Activated B cell treated with CpG ODN at 0.5 μM for 24 hours (primary cell): ENCODE measurements around the gene NUDCD3. TPM values are rescaled to one million over a fixed set of nuclear protein-coding genes. Genes with fewer than 3 reads are reported as not detected.

Source experiments
- ATAC-seq: fragments of 200-7000 bp; cut with Tn5 transposase; one replicate; pipeline ENCODE4 v1.10.0; 2021; ENCODE audit warnings: low read depth, mild to moderate bottlenecking, moderate library complexity
- CTCF ChIA-PET: fragments of 350-600 bp; sonication (Branson Sonifier 250); formaldehyde crosslinking; loops from one replicate; lab custom pipeline; 2021; ENCODE audit warnings: antibody characterized with exemption; lab: Charles Lee
- POLR2A ChIA-PET: fragments of 350-600 bp; sonication (Branson Sonifier 250); formaldehyde crosslinking; loops from one replicate; lab custom pipeline; 2021; ENCODE audit warnings: antibody characterized with exemption; lab: Charles Lee
- DNase-seq: peaks from one replicate; pipeline ENCODE4 v3.0.0; 2022
- H3K27ac Mint-ChIP-seq: one replicate; pipeline ENCODE4 v1.8.0; 2020; ENCODE audit warnings: mixed read lengths
- H3K27me3 Mint-ChIP-seq: one replicate; pipeline ENCODE4 v1.8.0; 2021; ENCODE audit warnings: mixed read lengths
- H3K36me3 Mint-ChIP-seq: one replicate; pipeline ENCODE4 v1.8.0; 2021; ENCODE audit warnings: low read depth, mixed read lengths
- H3K4me1 Mint-ChIP-seq: one replicate; pipeline ENCODE4 v1.8.0; 2021; ENCODE audit warnings: mixed read lengths
- H3K4me3 Mint-ChIP-seq: one replicate; pipeline ENCODE4 v1.8.0; 2020; ENCODE audit warnings: mild to moderate bottlenecking, mixed read lengths
- H3K9me3 Mint-ChIP-seq: one replicate; pipeline ENCODE4 v1.8.0; 2020; ENCODE audit warnings: mixed read lengths
- CTCF ChIP-seq: fragments of 200-600 bp; IDR thresholded peaks from one replicate; pipeline ENCODE4 v1.8.0; 2022; ENCODE audit warnings: antibody characterized with exemption, mild to moderate bottlenecking
- intact Hi-C: fragments of 100-400 bp; cut with micrococcal nuclease; formaldehyde crosslinking; loops from one replicate; pipeline ENCODE4 v1.15.1; 2024
- total RNA-seq: library from RNA; stranded (reverse); gene quantifications from 2 replicates; pipeline ENCODE4 v1.2.3, GENCODE V29; 2022

NUDCD3 gene
- total RNA-seq, 1 donor from 2014 or later, result 85.1 TPM

- peaks cover 77% of the 10 kb centered on the region for H3K36me3 Mint-ChIP-seq
Measured at GRCh38 chr7:44396931-44397545, 93.4 kb downstream of the NUDCD3 start.

GRCh38 chr7:44396496-44396895 is 94.0 kb downstream of the NUDCD3 start:
- Mint-ChIP-seq H3K27me3 (no peaks in the 10 kb centered on the region), H3K9me3 (no peaks in the 10 kb centered on the region), H3K4me1 (peaks cover 4% of the 10 kb centered on the region), H3K27ac (no peak overlapping the region), H3K4me3 (no peak overlapping the region), H3K36me3 (peaks cover 77% of the 10 kb centered on the region)
- POLR2A ChIA-PET, result no interaction called here
- CTCF ChIA-PET, result no interaction called here
- intact Hi-C loops, result no loop called here
- no peak for TF ChIP-seq CTCF
- no peak for ATAC-seq
- DNase-seq, result no peak

More at GRCh38 chr7:44396931-44397545, 93.4 kb downstream of the NUDCD3 start:
- no peak for ATAC-seq
- ChIA-PET POLR2A (no interaction called here), CTCF (no interaction called here)
- no peaks in the 10 kb centered on the region for H3K27me3 Mint-ChIP-seq
- DNase-seq, result no peak
- H3K4me3 Mint-ChIP-seq, result no peak overlapping the region
- H3K9me3 Mint-ChIP-seq, result no peaks in the 10 kb centered on the region
- TF ChIP-seq CTCF, result no peak
- H3K4me1 Mint-ChIP-seq, result peaks cover 4% of the 10 kb centered on the region
- no peak overlapping the region for H3K27ac Mint-ChIP-seq
- intact Hi-C loops, result no loop called here

DNA sequence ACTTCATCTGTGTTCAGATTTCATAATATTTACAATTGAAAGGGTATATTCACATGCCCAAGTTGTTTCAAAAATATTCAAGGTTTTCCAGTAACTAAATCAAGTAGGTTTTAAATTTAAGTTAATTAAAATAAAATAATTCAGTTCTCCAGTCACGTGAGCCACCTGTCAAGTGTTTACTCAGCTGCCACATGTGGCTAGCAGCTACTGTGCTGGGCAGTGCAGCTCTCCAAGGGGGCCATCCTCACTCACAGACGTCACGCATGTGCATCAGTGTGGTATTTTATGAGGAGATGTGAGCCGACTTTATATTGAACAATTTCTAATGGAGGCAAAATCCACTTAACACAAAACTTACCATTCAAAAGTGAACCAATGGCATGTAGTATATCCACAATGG is 95.4 kb downstream of the NUDCD3 start:
- no peak for DNase-seq
- H3K4me1 Mint-ChIP-seq, result peaks cover 4% of the 10 kb centered on the region
- H3K27ac Mint-ChIP-seq, result no peak overlapping the region
- no peaks in the 10 kb centered on the region for H3K27me3 Mint-ChIP-seq
- ChIA-PET POLR2A (no interaction called here), CTCF (no interaction called here)
- ATAC-seq, result no peak
- H3K4me3 Mint-ChIP-seq, result no peak overlapping the region
- no peak for TF ChIP-seq CTCF
- peaks cover 75% of the 10 kb centered on the region for H3K36me3 Mint-ChIP-seq
- intact Hi-C loops, result no loop called here
- H3K9me3 Mint-ChIP-seq, result no peaks in the 10 kb centered on the region

DNA sequence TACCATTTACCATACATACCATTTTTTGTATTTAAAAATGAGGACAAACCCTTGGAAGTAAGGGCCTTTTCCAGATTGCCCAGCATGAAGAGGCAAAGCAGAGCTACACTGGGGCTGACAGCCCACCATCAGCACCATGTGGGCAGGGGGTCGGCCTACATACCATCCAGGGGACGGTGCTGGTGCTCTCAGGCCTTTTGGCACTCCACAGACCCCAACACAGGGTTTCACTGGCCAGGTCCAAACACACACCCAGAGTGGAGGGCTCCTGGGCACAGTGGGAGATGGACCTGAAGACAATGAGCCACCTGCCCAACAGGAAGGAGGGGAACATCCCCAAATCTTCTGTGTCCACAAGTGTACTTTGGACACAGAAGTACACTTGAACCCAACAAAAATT is 95.8 kb downstream of the NUDCD3 start:
- POLR2A ChIA-PET, result no interaction called here
- TF ChIP-seq CTCF, result no peak
- Mint-ChIP-seq H3K27ac (no peak overlapping the region), H3K4me1 (peaks cover 4% of the 10 kb centered on the region), H3K27me3 (no peaks in the 10 kb centered on the region), H3K36me3 (peaks cover 73% of the 10 kb centered on the region), H3K4me3 (no peak overlapping the region), H3K9me3 (no peaks in the 10 kb centered on the region)
- no peak for DNase-seq
- no peak for ATAC-seq
- intact Hi-C loops, result no loop called here
- CTCF ChIA-PET, result no interaction called here

GRCh38 chr7:44394112-44394447 is 96.4 kb downstream of the NUDCD3 start:
- Mint-ChIP-seq H3K9me3 (no peaks in the 10 kb centered on the region), H3K27ac (no peak overlapping the region), H3K4me3 (no peak overlapping the region), H3K27me3 (no peaks in the 10 kb centered on the region), H3K36me3 (peaks cover 72% of the 10 kb centered on the region), H3K4me1 (peaks cover 4% of the 10 kb centered on the region)
- no peak for ATAC-seq
- no peak for DNase-seq
- intact Hi-C loops, result no loop called here
- ChIA-PET POLR2A (no interaction called here), CTCF (no interaction called here)
- no peak for TF ChIP-seq CTCF
